K562 (cell line): Measurements from ENCODE around the gene SLC22A23. TPM values are rescaled to one million over a fixed set of nuclear protein-coding genes. Genes with fewer than 3 reads are reported as not detected.

Source experiments
- ARNT ChIP-seq, 2 experiments: fragments of 450-650 bp; IDR thresholded peaks; 2 replicates each; pipeline ENCODE4 v1.6.1; 2016; ENCODE audit warnings: mild to moderate bottlenecking in 1 of 2
- BCOR ChIP-seq: fragments of 450-650 bp; IDR thresholded peaks from 2 replicates; pipeline ENCODE4 v1.6.1; 2016
- BHLHE40 ChIP-seq: IDR thresholded peaks from 2 replicates; pipeline ENCODE4 v1.6.1; 2011; ENCODE audit warnings: low read length, improper control_type of control experiment
- CBFB ChIP-seq: sonication (generic); formaldehyde crosslinking; IDR thresholded peaks from 2 replicates; pipeline ENCODE4 v1.4.0; 2020; ENCODE audit warnings: mild to moderate bottlenecking, missing genetic modification reagents
- CEBPG ChIP-seq, 3 experiments: fragments of 200-800 bp in 1 of 3; sonication (Bioruptor generic) in 1 of 3; sonication (generic) in 1 of 3; formaldehyde crosslinking in 1 of 3; IDR thresholded peaks in 2 of 3; conservative IDR thresholded peaks in 1 of 3; 2 replicates each; pipeline versions ENCODE4 v1.6.1 to v1.8.0; 2016 to 2022; ENCODE audit warnings: missing compliant biosample characterization in 2 of 3, missing genetic modification characterization in 2 of 3, mild to moderate bottlenecking in 1 of 3, missing genetic modification reagents in 1 of 3
- ELF1 ChIP-seq: fragments of 200-800 bp; sonication (Bioruptor generic); IDR thresholded peaks from 2 replicates; pipeline ENCODE4 v1.6.1; 2016; ENCODE audit warnings: missing genetic modification characterization, missing compliant biosample characterization
- LARP7 ChIP-seq: fragments of 450-650 bp; IDR thresholded peaks from 2 replicates; pipeline ENCODE4 v1.6.1; 2016
- NR2C1 ChIP-seq, 2 experiments: fragments of 450-650 bp; IDR thresholded peaks; 2 replicates each; pipeline ENCODE4 v1.6.1; 2017; ENCODE audit warnings: mild to moderate bottlenecking in 2 of 2, antibody characterized with exemption in 1 of 2, inconsistent platforms in 1 of 2, missing compliant biosample characterization in 1 of 2, missing genetic modification characterization in 1 of 2
- PCBP1 ChIP-seq: fragments of 200-400 bp; formaldehyde crosslinking; IDR thresholded peaks from 2 replicates; pipeline ENCODE4 v1.6.1; 2018; ENCODE audit warnings: mild to moderate bottlenecking, low read depth, low read length; ENCODE audit not compliant: poor library complexity, severe bottlenecking
- POLR2A ChIP-seq: fragments of 450-650 bp; conservative IDR thresholded peaks from 2 replicates; pipeline ENCODE4 v1.6.1; 2016
- SMARCA4 ChIP-seq: fragments of 450-650 bp; IDR thresholded peaks from 2 replicates; pipeline ENCODE4 v1.6.1; 2016
- TOE1 ChIP-seq, 2 experiments: fragments of 450-650 bp in 1 of 2; sonication (generic) in 1 of 2; formaldehyde crosslinking in 1 of 2; IDR thresholded peaks; 2 replicates each; pipeline versions ENCODE4 v1.7.1 to v1.8.0; 2016 to 2022; ENCODE audit warnings: borderline replicate concordance in 2 of 2, mild to moderate bottlenecking in 2 of 2, antibody characterized with exemption in 1 of 2, inconsistent platforms in 1 of 2, low read depth in 1 of 2, missing genetic modification reagents in 1 of 2, moderate library complexity in 1 of 2
- ZNF174 ChIP-seq: fragments of 250-450 bp; sonication (Bioruptor Pico); IDR thresholded peaks from 2 replicates; pipeline ENCODE4 v1.4.0; 2020; ENCODE audit warnings: mild to moderate bottlenecking
- ZNF507 ChIP-seq: conservative IDR thresholded peaks from 2 replicates; pipeline ENCODE4 v1.6.1; 2017; ENCODE audit warnings: missing genetic modification characterization, missing compliant biosample characterization
- ZNF79 ChIP-seq: fragments of 250-450 bp; sonication (Bioruptor Pico); IDR thresholded peaks from 2 replicates; pipeline ENCODE4 v1.4.0; 2020; ENCODE audit warnings: low read depth, mild to moderate bottlenecking, moderate library complexity
- ZZZ3 ChIP-seq: fragments of 450-650 bp; IDR thresholded peaks from 2 replicates; pipeline ENCODE4 v1.6.1; 2016; ENCODE audit warnings: antibody characterized with exemption, mild to moderate bottlenecking, moderate library complexity
- polyA plus RNA-seq, 8 experiments: library from polyadenylated mRNA; depleted of rRNA in 4 of 8; stranded (reverse) in 5 of 8; unstranded in 3 of 8; fragments of >200 nt; fragmentation: Nextera tagmentation in 2 of 8; fragmentation: Illumina TruSeq in 1 of 8; extraction: Ambion mirVana in 2 of 8; extraction: Trizol in 1 of 8; gene quantifications; 2 replicates each; pipeline versions ENCODE4 v1.2.1 to v1.2.3, GENCODE V29; 2011 to 2014; ENCODE audit warnings: inconsistent platforms in 1 of 8, missing spikeins in 1 of 8
- total RNA-seq, 7 experiments: library from RNA; depleted of rRNA in 6 of 7; stranded (reverse); fragments of >200 nt in 6 of 7; fragmentation: Illumina TruSeq in 2 of 7; extraction: Trizol in 2 of 7; gene quantifications; 2 replicates each; pipeline versions ENCODE4 v1.2.1 to v1.2.3, GENCODE V29; 2011 to 2021; ENCODE audit warnings: low replicate concordance in 1 of 7
- TF ChIP-seq, protein P1 (sequence below): sonication (generic); formaldehyde crosslinking; IDR thresholded peaks from 2 replicates; pipeline ENCODE4 v1.8.0; 2022; ENCODE audit warnings: mild to moderate bottlenecking, missing genetic modification reagents
- TF ChIP-seq, protein P2 (sequence below): fragments of 450-650 bp; formaldehyde crosslinking; IDR thresholded peaks from 2 replicates; pipeline ENCODE4 v1.4.0; 2020; ENCODE audit warnings: mild to moderate bottlenecking, mixed read lengths
- TF ChIP-seq, protein P3 (sequence below), 3 experiments: fragments of 200-800 bp in 1 of 3; sonication (Bioruptor generic) in 1 of 3; sonication (generic) in 1 of 3; formaldehyde crosslinking in 1 of 3; IDR thresholded peaks; 2 replicates each; pipeline versions ENCODE4 v1.6.1 to v1.8.0; 2016 to 2022; ENCODE audit warnings: mild to moderate bottlenecking in 2 of 3, missing compliant biosample characterization in 2 of 3, missing genetic modification characterization in 2 of 3, missing genetic modification reagents in 1 of 3
- TF ChIP-seq, protein P4 (sequence below): sonication (generic); formaldehyde crosslinking; IDR thresholded peaks from 2 replicates; pipeline ENCODE4 v1.8.1; 2023; ENCODE audit warnings: mild to moderate bottlenecking, missing genetic modification reagents, moderate library complexity
- TF ChIP-seq, protein P5 (sequence below): fragments of 250-450 bp; sonication (Bioruptor Pico); IDR thresholded peaks from 2 replicates; pipeline ENCODE4 v1.5.0; 2022; ENCODE audit warnings: mild to moderate bottlenecking

SLC22A23 gene
- total and polyA plus RNA-seq, 9 of the 15 experiments (the other 6 are each of a cell fraction or from before 2014, with no cell fraction given), result 0.30 to 8.7 (median 2.5) TPM

DNA sequence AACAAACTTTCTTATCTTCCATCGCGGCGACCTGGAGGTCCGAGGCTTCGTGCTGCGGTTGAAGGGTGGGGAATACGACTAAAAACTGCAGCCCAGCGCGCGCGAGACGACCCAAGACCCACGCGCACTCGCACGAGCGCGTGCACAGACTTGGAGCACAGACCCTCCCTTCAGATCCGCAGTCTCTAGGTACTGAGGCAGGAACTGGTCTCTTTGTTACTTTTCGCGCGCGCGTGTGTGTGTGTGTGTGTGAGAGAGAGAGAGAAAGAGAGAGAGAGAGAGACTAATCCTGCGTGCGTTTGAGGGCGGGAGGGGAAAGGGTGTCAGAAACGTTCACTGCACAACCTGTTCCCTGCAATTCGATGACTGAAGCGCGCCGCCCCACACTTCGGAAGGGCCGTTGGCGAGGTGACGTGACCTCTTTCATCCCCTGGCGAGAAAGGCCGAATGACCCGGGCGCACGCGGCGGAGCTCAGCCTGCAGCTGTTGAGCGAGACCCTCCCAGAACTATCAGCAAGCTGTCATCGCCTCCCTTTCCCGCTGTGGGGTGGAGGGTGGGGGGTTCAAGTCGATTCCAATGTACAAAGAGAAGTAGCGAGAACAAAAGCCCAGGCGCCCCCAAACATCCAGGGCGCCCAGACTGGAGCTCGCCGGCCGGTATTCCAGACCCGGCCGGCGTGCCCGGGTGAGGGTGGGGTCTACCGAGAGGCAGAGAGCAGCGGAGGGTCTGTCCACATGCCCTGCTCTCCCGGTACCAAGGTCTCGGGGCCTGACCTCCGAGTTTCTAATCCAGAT, 227.9 kb downstream of the SLC22A23 start (continued):
- TF ChIP-seq, protein P1, sequence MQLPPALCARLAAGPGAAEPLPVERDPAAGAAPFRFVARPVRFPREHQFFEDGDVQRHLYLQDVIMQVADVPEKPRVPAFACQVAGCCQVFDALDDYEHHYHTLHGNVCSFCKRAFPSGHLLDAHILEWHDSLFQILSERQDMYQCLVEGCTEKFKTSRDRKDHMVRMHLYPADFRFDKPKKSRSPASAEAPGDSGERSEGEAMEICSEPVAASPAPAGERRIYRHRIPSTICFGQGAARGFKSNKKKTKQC, result no peak
- TF ChIP-seq CEBPG (CRISPR knock-in tag; IDR thresholded peaks at IDR 0.05) (no peak), CEBPG (tag; conservative IDR thresholded peaks at IDR 0.05 in 1 of 2, IDR thresholded peaks at IDR 0.05 in 1 of 2) (no peak), BCOR (peak; percentile 66), ZNF79 (CRISPR knock-in tag) (no peak), ZZZ3 (no peak), ARNT (IDR thresholded peaks at IDR 0.05) (no peak), SMARCA4 (peak; percentile 34; the same call in 1 of the 2 replicates), ELF1 (tag) (no peak), ZNF174 (CRISPR knock-in tag) (no peak), BHLHE40 (no peak), CBFB (CRISPR knock-in tag) (peak; percentile 34; the same call in 1 of the 2 replicates), POLR2A (no peak), PCBP1 (no peak), NR2C1 (IDR thresholded peaks at IDR 0.05) (no peak), NR2C1 (tag; IDR thresholded peaks at IDR 0.05) (no peak), ZNF507 (tag) (no peak), LARP7 (no peak), TOE1 (IDR thresholded peaks at IDR 0.05; ENCODE audit: borderline replicate concordance) (0 out of 2 replicates have a peak, but pooled peaks have one; percentile 31), TOE1 (CRISPR knock-in tag; IDR thresholded peaks at IDR 0.05; ENCODE audit: borderline replicate concordance, low read depth) (no peak)
- TF ChIP-seq, protein P2, sequence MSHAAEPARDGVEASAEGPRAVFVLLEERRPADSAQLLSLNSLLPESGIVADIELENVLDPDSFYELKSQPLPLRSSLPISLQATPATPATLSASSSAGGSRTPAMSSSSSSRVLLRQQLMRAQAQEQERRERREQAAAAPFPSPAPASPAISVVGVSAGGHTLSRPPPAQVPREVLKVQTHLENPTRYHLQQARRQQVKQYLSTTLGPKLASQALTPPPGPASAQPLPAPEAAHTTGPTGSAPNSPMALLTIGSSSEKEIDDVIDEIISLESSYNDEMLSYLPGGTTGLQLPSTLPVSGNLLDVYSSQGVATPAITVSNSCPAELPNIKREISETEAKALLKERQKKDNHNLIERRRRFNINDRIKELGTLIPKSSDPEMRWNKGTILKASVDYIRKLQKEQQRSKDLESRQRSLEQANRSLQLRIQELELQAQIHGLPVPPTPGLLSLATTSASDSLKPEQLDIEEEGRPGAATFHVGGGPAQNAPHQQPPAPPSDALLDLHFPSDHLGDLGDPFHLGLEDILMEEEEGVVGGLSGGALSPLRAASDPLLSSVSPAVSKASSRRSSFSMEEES (CRISPR knock-in tag), result no peak
- TF ChIP-seq, protein P3, sequence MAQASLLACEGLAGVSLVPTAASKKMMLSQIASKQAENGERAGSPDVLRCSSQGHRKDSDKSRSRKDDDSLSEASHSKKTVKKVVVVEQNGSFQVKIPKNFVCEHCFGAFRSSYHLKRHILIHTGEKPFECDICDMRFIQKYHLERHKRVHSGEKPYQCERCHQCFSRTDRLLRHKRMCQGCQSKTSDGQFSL (CRISPR knock-in tag; IDR thresholded peaks at IDR 0.05), result peak; percentile 79
- TF ChIP-seq, protein P3 (tag; IDR thresholded peaks at IDR 0.05), result no peak
- TF ChIP-seq, protein P4, sequence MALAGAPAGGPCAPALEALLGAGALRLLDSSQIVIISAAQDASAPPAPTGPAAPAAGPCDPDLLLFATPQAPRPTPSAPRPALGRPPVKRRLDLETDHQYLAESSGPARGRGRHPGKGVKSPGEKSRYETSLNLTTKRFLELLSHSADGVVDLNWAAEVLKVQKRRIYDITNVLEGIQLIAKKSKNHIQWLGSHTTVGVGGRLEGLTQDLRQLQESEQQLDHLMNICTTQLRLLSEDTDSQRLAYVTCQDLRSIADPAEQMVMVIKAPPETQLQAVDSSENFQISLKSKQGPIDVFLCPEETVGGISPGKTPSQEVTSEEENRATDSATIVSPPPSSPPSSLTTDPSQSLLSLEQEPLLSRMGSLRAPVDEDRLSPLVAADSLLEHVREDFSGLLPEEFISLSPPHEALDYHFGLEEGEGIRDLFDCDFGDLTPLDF, result no peak
- TF ChIP-seq, protein P5, sequence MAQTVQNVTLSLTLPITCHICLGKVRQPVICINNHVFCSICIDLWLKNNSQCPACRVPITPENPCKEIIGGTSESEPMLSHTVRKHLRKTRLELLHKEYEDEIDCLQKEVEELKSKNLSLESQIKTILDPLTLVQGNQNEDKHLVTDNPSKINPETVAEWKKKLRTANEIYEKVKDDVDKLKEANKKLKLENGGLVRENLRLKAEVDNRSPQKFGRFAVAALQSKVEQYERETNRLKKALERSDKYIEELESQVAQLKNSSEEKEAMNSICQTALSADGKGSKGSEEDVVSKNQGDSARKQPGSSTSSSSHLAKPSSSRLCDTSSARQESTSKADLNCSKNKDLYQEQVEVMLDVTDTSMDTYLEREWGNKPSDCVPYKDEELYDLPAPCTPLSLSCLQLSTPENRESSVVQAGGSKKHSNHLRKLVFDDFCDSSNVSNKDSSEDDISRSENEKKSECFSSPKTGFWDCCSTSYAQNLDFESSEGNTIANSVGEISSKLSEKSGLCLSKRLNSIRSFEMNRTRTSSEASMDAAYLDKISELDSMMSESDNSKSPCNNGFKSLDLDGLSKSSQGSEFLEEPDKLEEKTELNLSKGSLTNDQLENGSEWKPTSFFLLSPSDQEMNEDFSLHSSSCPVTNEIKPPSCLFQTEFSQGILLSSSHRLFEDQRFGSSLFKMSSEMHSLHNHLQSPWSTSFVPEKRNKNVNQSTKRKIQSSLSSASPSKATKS, result no peak
